ENCODE data around the gene CPA2.

CPA2 gene

DNA sequence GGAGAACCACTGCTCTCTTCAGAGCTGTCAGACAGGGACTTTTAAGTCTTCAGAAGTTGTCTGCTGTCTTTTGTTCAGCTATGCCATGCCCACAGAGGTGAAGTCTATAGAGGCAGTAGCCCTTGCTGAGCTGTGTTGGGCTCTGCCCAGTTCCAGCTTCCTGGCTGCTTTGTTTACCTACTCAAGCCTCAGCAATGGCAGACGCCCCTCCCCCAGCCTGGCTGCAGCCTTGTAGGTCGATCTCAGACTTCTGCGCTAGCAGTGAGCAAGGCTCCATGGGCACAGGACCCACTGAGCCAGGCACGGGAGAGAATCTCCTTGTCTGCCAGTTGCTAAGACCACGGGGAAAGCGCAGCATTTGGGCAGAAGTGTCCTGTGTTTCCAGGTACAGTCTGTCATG, 12.1 kb upstream of the CPA2 start:
- no peak for DNase-seq (ENCODE audit: low read depth in 2 of 2)

DNA sequence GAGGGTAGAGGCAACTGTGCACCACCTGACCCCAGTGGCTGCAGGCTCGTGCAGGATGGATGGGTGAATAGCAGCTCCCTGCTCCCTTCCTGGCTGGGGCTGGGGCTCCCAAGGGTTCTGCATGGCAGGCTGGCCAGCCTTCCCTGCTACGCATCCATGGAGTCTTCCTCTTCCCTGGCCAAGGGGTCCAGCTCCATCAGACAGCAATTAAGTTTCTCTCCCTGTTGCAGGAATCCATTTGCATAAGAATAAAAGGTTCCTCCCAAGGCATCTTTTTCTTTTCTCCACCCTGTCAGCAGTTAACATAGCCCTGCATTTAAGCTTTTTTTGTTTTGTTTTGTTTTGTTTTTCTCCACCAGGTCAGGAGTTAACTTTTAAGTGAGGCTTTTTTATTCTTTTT, 10.0 kb upstream of the CPA2 start:
- no peak for DNase-seq (ENCODE audit: low read depth in 2 of 2)

DNA sequence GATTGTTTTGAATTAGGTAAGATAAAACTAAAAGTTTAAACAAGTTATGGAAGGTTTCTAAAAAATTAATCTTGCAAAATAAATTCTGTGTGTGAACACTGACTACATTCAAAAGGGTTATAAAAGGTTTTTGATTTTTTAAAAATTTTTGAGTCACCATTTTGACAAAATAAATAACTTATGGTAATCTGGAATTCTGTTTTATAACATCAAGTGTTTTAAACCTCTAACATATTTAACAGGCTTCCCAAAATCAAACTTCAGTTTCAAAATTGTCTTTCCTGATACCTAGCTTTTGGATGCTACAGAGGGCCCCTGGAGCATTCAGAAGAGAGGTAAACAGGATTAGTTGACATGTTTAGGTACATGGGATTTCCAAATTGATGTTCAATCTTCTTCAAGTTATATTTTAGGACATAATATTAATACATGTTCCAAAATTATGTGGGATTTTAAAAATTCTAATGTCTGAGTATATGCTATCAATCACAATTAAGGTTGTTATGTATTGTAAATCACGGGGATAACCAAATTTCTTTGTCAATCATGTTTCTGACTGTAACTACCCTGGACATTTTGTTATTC, 8.1 kb upstream of the CPA2 start:
- DNase-seq (ENCODE audit: low read depth in 2 of 2): no peak

DNA sequence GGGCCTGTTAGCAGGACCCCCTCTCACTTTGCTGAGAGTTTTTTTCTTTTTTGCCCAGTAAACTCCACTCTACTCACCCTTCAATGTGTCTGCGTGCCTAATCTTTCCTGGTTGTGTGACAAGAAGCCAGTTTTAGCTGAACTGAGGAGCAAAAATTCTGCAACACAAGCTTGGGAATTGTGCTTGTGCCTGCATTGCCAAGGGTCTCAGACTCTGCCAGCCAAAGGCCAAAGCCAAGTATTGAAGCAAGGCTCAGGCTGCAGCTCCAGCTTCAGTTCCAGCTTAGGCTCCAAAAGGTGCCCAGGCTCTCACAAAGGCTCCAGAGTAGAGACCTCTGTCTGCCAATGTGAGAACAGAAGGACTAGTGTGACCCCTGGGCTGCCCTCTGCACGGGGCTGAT, 4.2 kb upstream of the CPA2 start:
- DNase-seq (ENCODE audit: low read depth in 2 of 2): no peak

DNA sequence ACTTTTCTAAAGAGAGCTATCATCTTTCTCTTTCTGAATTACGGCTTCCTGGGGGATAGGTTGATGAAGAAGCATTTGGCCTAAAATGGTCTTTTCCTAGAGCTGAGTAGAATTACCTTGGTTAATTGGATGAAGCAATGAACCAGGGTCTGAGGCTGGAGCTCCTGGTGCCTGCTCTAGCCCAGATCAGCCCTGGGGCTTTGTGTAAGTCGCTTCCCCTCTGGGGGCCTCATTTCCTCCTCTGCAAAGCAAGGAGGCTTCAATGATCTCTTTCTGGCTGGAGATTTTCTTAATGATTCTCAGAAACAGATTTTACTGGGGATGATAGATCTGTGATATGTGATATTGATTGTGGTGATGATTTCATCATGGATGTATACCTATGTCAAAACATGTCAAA, 3.5 kb upstream of the CPA2 start:
- DNase-seq (ENCODE audit: low read depth in 2 of 2): no peak

DNA sequence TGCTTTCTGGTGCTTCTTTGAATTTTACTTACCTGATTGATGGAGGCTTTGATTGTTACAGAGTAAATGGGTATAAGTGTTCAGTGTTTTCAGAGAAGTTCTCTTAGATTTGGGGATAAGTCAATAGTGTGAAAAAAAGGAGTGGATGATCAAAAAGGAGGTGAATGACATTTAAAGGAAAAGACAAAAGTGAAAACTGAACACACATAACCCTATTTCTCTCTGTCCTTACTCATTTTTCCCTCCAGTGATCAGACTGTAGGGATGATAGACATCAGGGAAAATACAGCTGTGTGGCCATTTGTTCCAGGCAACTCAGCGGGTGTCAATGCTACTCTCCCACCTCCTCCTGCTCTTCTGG, 278 bp downstream of the CPA2 start:
- no peak for DNase-seq (ENCODE audit: low read depth in 2 of 2)

DNA sequence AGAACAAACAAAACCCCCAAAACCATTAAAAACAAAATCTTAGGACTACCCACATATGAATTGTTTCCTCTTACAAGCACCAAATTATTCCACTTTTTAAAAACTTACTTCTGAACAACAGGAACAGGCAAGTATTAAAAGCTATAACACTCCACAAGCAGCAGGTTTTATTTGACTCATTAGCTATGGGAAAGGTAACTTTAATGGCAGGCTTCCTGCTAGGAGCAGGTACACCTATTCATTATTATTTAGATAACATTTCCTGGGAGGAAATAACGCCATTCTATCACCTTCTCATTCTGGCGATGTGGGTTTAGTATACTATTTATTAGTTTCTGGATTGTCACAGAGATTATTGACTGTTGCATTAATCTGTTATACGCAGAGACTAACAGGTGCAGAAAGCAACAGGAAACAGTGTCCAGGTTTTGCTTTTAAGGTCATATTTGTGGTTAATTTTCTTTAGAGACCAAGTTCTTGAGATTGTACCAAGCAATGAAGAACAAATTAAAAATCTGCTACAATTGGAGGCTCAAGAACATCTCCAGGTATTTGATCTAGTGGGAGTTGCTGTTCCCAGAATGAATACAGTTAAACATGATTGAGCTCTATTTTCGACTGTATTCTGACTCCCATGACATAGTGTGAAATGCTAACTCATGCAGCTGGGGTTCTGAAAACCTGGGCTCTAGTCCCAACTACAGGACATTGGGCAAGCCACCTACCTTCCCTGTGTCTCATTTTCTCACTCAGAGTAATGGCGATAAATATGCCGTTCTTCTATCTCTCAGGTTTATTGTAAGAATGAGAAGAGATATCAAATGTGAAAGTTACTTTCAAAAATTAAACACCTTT, 2.0 kb downstream of the CPA2 start:
- DNase-seq (ENCODE audit: low read depth in 2 of 2): no peak

DNA sequence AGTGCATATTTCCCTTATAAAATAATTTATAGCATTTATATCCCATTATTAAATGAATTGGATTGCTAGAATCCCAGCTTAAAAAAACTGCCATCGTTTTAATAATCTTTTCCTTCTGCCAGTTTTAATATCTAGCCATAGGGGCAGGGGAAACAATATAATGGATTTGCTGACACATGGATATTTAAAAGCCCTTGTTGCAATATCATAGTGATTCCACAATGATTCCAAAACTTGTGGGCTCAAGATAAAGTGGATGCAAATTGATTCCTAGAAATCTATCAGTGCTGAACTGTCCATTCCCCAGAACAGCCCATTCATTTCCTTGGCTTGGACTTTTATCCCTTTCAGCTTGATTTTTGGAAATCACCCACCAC, 2.6 kb downstream of the CPA2 start:
- DNase-seq (ENCODE audit: low read depth in 2 of 2): no peak

DNA sequence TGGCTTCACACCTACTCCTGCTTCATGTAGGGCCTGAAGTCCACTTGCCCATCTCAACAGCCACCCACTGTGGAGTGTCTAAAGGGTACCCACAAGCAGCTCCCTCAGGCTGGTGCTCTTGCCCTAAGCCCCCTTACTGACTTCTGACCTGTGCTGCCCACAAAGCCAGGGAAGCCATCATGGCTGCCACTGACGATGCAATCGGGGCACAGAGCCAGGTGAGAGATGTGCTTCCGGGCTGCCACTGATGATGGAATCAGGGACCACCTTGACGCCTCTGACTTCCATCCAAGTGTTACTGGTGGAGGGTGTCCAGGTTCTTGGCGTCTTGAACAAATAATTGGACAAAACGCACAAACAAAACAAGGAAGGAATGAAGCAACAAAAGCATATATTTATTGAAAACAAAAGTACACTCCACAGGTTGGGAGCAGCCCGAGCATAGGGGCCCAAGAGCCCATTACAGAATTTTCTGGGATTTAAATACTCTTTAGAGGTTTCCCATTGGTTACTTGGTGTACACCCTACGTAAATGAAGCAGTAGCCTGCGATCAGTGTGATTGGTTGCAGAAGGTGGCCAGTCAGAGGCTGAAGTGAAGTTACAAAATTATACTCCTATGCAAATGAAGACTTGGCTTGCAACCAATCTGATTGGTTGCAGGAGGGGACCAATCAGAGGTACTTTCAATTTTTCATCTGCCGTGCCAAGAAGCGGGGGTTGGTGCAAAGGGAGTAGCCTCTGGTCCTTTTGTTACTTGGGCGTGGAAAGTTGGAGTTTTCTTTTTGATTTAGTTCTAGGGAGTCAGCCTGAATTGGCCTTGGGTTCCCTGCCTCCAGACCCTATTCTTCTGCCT, 4.5 kb downstream of the CPA2 start:
- DNase-seq (ENCODE audit: low read depth in 2 of 2): no peak

DNA sequence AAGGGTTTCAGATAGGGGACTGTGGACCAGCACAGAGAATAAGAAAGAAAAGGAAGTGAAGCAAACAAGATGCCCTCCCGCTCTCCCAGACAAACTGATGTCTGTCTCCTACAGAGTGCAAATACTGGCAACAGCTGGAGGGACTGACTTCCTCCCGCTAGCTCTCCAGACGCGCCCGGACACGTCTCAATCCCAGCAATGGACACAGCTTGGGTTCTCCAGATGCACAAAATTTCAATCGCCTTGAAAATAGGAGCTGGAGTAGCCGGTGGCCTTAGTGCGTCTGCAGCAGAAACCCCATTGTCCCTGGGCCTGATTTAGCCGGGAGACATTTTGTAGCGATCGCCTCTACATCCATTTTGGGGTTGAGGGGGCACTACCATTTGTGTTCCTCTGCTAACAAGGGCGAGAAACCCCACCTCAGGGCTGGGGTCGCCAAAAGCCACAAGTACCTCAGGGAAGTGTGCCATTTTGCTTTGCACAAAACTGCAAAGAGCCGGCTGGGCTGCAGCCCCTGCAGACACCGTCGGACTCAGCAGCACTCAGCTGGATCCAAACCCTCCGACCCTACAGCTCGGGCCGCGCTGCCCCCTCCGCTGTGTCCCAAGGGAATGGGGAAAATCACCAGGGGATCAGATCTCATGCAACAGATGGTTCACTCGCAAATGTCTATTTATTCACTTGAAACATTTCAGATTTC, 5.9 kb downstream of the CPA2 start:
- DNase-seq (ENCODE audit: low read depth in 2 of 2): no peak

DNA sequence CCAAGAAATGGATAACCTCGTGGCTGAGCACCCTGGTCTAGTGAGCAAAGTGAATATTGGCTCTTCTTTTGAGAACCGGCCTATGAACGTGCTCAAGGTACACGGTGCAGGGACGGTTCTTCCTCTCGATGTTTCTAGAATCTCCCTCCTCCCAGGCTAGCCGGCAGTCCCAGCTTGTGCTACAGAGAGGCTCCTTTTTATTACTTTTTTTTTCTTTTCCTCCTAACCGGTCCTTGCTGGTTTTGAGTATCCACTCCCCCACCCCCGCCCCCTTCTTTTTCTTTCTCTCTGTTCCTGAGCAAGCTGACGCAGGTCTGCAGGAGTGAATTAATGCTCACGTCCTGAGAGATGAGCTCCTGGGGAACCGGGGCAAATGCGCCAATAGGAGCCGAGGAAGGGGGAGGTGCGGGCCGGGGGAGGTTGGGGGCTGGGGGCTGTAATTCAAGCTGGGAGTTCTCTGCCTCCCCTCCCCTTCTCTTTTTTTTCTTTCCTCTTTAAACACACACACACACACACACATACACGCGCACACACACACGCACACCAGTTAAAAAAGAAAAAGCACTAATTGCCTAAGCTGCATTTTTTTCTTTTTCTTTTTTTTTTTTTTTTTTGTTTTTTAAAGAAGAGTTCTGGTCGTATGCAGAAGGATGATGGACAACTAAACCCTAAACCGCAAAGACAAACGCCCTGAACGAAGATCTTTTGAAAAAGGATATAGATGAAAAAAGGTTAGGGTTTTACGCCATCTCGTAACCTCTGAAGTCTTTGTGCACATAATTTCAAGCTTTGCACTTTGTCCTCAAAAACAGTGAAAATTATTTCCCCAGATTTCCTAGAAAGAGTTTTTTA, 6.6 kb downstream of the CPA2 start:
- DNase-seq (ENCODE audit: low read depth in 2 of 2): peak; percentile 65 to 68

DNA sequence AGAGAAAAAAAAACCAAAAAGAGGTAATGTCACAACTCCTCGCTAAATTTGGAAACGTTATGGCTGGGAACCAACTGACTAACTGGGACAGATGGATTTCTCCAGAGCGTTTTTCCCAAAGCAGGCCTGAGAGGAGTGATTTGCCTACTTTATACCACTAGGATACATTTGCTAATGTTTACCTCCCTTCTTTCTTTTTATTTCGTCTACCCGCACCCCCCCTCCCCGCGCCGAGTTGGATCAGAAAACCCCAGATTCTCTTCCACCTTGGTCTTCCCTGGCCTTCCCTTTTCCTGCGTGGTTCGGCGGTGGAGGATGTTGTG, 7.2 kb downstream of the CPA2 start:
- peak; percentile 71 to 73 for DNase-seq (ENCODE audit: low read depth in 2 of 2)

DNA sequence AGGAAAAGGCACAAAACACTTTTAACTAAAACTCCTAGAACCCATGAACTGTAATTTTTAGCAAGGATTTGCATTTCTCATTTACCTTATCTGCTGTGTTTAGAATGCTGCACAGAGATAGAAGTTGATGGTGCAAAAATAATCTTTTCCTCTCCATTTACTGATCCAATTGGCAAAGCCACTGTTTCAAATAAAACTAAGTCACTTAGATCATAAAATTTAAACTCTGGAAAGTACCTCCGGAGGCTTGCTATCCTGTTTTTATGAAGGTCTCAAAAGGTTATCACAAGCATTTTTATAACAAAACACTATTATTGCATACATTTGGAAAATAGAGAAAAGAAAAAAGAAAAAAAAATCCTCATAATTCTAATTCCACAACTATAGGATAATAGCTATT, 7.6 kb downstream of the CPA2 start:
- DNase-seq (ENCODE audit: low read depth in 2 of 2): no peak

DNA sequence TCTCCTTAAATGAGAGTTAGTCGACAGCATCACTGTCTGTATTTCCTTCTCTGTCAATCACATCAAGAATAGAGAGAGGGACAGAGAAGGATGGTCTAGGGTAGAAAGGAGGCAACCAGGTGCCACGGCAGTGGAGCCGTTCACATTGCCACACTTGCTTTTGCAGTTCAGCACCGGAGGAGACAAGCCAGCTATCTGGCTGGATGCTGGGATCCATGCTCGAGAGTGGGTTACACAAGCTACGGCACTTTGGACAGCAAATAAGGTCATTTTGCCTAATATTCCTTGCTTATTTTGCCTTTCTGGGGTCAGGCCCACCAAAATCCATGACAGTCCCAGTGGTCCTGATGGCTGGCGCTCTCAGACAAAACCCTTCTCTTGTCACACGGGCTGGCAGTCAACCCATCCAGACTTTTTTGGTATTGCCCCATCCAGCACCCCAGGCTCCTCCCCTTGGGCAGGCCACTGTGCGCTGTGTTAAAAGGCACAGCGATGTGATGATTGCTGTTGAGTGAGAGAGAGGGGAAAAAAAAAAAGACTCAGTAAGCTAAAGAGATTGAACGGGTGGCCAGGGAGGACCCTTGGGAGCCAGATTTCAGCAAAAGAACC, 8.4 kb downstream of the CPA2 start:
- DNase-seq (ENCODE audit: low read depth in 2 of 2): no peak

DNA sequence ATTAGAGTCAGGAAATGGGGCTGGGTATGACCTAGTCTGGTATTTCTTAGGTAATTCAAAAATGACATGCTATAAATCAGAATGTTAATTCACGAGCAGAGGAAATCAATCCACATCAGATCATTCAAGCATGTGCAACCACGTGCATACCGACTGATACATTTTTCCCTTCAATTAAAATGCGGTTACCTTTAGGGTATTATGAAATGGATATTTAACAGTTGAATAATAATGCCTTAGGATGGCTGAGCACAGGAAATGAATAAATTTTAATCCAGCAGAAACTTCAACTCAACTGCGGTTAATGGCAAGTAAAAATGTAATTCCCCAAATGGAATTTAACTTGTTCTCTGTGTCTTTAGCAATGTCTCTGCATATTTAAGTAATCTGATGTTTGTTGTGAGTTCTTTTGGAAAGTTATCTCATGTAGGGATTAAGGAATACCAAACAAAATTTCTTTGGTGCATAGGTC, 9.2 kb downstream of the CPA2 start:
- DNase-seq (ENCODE audit: low read depth in 2 of 2): peak; percentile 70

DNA sequence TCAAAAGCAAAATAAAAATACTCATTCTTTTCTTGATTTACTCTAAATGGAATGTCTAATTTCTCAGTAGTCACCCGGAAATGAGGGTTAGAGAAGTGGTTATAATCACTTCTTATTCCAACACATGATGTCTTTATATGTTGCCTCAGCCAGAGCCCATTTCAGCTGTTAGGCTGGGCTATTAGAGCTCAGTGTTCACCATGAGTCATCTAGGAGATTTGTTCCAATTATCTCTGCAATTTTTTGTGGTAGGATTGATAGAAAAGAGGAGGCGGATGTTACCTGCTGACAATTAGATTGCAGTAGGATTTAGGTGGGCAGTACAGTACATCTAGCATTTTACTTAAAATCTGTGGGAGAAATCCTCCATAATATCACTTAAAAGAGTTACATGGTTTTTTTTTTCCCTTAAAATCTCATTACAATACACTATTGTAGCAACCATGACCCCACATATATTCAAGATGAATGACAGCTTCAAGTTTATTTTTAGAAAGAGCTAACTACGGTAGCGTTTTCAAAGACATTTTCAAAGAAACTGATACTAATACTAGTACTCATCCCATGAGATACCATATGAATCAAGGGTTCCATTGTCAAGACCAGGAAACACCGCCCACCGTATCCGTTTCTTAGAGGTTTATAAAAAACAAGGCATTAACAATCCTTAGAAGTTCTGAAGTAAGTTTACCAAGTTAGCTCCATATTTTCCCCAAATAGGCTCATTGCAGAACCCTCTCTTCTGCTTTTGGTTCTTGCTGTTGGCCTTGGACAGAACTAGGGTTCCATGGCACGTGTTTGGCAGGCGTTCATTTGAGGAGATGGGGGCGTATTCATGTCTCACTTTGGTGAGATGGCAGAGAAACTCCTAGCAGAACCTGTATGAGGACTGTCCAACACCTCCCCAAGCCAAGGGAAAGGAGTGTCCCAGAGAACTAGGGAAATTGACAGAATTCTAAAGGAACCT, 10.4 kb downstream of the CPA2 start:
- peak; percentile 66 to 68 for DNase-seq (ENCODE audit: low read depth in 2 of 2)

DNA sequence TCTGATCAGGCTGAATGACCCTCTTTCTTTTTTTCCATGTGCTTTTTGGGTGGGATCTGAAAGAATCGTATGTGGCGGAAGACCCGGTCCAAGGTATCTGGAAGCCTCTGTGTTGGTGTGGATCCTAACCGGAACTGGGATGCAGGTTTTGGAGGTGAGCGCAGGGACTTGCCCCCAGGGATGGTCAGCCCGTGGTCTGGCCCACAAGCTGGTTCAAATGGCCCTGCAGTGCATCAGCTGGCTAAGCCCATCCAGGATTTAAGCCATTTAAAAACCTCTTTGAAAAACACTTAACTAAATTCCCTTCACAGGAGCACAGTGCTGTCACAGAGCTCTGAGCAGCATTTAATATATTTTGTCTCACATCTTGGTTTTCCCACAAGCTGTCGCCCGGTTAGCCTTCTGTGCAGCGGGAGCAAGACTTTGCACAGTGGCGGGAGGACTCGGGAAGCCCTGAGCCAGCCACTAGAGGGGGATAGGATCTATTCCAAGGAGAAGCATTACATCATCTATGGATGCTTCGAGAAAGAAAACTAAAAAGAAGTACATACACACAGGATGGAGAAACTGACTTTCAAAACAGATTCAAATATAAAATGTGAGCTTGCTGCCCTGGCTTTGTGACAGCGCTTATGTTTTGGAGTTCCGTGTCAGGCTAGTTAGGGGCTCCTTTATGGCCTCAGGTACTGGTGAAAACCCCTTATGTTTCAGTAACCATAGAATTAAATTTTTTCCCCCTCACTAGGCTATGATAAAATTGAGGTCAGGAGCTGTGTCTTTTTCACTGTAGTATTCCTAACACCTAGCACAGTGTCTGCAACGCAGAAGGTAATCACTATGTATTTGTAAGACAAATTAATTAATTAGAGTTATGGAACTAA, 11.3 kb downstream of the CPA2 start:
- DNase-seq (ENCODE audit: low read depth in 2 of 2): no peak

DNA sequence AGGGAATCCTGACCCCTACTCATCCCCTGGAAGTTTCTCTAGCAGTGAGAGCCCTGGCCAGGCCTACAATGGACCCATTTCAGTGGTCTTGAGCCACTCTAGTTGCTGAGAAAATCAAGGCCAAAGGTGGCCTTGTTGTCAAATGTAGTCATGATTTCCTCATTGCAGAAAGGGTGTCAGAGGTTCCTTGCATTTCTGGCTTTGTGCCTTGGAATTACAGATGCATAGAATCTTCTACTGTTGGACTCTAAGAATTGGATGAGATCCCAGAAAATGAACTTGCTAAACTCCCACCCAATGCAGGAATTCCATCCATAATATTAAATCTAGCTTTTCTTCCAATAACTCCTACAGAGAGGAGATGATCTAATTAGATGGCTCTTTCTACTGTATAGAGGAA, 12.2 kb downstream of the CPA2 start:
- peak; percentile 95 to 97 for DNase-seq (ENCODE audit: low read depth in 2 of 2)

DNA sequence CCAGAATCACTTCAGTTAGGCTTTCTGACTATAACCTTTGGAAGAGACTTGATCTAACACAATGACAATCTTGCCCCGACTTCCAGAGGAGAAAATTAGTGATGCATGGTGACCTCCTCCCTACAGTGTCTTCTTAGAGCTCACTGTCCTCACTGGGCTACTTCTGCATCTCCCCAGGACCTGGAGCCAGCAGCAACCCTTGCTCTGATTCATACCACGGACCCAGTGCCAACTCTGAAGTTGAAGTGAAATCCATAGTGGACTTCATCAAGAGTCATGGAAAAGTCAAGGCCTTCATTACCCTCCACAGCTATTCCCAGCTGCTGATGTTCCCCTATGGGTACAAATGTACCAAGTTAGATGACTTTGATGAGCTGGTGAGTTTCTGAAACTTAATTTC, 12.6 kb downstream of the CPA2 start:
- DNase-seq (ENCODE audit: low read depth in 2 of 2): no peak

Data from fibroblast of skin of left biceps (primary cell).